Stimulated activated CD4-positive, alpha-beta T cell treated with anti-CD3 and anti-CD28 coated beads, Interleukin-2, amount 100 ng/mL, for 4 hours (primary cell): ENCODE results near the gene BICRA.
"Not testable (repeated sequence)": the region's sequence is repeated elsewhere in the genome, so short reads cannot be mapped to it uniquely, and the experiment has no call there.

Experiments used
- DNase-seq: peaks from one replicate; pipeline ENCODE4 v3.0.0-alpha.2; 2020; ENCODE audit warnings: low read depth

The BICRA gene

DNA sequence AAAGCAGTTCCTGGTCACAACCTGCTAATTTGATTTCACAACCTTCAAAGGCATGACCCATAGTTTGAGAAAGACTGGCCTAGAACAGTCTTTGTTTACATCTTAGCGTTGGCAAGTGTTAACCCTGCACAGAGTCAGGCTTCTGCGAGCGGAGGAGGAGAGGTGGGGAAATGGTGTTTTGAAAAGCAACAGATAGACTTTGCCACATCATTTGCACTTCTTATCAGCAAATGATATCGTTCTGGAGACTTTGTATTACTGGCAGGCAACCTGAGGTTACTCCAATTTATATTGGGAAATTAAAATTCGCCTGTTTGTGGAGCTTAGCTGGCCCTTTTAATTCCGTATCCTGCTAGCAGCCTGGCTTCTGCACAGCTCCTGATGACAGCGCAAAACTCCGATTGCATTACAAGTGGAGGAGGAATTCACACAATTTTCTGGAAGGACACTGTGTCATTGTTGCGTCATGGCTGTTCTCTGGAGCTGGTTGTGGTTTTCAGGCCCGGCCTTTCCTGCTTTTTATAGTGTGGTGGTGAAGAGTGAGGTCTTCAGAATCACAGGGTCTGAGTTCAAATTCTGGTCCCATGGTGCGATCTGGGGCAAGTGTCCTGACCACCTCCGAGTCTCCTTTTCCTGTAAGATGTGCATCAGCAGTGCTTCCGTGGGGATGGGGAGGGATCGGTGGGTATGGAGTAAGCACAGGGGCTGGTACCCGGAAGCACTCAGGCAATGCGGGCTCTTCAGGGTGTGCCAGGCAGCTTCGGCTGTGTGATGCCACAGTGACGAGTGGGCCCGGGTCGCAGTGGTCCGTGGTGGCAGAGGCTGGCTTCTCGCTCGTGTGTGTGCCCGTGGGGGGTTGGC, 55.2 kb downstream of the BICRA start:
- DNase-seq: no peak

DNA sequence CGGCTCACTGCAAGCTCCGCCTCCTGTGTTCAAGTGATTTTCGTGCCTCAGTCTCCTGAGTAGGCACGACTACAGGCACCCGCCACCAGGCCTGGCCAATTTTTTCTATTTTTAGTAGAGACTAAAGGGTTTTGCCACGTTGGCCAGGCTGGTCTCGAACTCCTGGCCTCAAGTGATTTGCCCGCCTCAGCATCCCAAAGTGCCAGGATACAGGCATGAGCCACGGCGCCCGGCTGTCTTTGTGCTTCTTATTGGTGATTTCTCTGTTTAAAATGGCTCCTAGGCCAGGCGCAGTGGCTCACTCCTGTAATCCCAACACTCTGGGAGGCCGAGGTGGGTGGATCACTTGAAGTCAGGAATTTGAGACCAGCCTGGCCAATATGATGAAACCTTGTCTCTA, 59.6 kb downstream of the BICRA start:
- DNase-seq: not testable (repeated sequence)

DNA sequence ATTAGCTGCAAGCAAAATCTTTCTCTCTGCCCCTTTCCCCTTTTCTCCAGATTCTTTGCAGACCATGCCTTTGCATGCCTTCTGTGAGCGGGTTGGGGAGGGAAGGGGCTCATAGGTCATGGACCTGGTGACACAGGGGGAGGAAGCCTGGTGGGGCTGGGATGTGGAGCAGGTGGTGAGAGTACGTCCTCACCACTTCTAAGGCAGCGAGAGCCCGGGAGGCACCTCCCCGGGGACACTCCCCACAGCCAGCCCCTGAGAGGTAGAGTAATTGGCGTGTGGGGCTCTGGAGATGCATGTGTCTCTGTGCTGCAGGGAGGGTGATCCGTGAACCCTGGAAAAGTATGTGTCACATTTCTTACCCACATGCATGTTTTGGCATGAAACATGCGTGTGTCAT, 61.8 kb downstream of the BICRA start:
- DNase-seq: no peak

DNA sequence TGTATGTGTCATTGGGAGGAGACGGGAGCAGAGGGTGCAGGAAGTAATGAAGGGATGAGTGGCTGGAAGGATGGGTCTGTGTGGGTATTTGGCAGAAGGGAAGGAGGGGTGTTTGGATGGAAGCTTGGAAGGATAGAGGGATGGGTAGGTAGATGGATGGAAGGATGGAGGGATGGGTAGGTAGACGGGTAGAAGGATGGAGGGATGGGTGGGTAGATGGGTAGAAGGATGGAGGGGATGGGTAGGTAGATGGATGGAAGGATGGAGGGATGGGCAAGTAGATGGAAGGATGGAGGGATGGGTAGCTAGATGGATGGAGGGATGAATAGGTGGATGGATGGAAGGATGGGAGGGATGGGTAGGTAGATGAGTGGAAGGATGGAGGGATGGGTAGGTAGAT, 62.6 kb downstream of the BICRA start:
- no peak for DNase-seq

DNA sequence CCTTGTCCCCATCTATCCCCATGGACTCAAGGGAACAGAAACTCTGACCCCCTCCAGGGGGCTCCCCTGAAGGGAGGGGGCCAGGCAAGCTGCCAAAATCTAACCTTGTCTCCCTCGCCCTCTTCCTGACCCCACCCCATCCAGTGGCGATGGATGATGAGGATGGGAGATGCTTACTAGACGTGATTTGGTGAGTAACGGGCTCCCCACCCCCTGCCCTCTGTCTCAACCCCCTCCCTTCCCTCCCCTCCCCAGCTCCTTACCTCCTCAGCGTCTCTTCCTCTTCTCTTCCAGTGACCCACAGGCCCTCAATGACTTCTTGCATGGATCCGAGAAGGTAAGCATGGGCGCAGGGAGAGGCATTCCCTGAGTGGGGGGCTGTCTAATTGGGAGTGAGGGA, 64.5 kb downstream of the BICRA start:
- no peak for DNase-seq

DNA sequence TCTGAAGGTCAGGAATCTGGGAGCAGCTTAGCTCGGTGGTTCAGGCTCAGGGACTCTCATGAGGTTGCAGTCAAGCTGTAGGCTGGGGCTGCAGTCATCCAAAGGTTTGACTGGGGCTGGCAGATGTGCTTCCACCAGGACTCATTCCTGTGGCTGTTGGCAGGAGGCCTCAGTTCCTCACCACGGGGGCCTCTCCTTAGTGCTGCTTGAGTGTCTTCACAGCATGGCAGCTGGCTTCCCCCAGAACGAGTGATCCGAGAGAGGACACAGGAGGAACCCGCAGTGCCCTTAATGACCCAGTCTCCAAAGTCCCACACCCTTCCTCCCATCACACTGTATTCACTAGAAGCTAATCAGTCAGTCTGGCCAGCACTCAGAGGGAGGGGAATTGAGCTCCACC, 65.6 kb downstream of the BICRA start:
- DNase-seq: no peak

DNA sequence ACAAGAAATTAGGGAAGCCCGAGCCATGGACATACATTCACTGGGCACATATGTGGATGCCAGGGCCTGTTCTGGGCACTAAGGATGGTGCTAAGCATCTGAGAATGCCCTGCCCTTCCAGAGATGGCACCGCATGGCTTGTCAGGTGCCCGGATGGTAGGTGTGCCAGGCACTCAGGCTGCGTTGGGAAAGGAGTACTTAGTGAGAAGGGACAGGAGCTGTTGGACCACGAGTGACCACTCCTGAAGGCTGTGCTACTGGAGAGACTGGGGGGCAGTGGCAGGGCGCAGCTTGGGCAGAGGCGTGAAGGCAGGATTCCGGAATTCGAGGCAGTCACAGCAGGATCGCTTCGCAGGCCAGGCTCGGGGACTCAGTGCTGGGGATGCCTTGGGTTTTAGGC, 66.3 kb downstream of the BICRA start:
- DNase-seq: no peak

GRCh38 chr19:47675859-47676258, 66.9 kb downstream of the BICRA start:
- DNase-seq: no peak

DNA sequence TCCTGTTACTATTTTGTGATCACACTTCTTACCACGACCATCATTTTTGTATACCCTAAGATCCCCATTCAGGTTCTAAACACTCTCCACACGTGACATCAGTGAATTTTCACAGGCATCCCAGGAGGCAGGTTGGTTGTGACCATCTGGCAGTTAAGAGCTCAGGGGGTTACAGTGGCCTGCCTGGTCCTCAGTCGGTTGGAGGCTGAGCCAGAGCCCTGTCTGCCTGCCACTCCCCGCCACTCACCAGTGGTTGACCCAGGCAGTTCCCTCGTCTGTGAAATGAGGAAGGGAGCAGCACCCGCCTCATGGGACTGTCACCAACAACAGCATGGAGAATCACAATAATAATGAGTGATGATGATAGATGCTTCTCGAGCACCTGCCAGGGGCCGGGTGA, 67.9 kb downstream of the BICRA start:
- DNase-seq: no peak

GRCh38 chr19:47679251-47679900, 70.4 kb downstream of the BICRA start:
- DNase-seq: no peak

DNA sequence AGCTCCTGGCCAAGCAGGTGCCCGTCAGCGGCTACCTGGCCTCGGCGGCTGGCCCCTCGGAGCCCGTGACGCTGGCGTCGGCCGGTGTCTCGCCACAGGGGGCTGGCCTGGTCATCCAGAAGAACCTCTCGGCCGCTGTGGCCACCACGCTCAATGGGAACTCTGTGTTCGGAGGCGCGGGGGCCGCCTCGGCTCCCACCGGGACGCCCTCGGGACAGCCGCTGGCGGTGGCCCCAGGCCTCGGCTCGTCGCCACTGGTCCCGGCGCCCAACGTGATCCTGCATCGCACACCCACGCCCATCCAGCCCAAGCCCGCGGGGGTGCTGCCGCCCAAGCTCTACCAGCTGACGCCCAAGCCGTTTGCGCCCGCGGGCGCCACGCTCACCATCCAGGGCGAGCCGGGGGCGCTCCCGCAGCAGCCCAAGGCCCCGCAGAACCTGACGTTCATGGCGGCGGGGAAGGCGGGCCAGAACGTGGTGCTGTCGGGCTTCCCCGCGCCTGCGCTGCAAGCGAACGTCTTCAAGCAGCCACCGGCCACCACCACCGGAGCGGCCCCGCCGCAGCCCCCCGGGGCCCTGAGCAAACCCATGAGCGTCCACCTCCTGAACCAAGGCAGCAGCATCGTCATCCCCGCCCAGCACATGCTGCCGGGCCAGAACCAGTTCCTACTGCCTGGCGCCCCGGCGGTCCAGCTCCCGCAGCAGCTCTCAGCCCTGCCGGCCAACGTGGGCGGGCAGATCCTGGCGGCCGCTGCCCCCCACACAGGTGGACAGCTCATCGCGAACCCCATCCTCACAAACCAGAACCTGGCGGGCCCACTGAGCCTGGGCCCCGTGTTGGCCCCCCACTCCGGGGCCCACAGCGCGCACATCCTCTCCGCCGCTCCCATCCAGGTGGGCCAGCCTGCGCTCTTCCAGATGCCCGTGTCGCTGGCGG, 71.3 kb downstream of the BICRA start:
- DNase-seq: no peak

DNA sequence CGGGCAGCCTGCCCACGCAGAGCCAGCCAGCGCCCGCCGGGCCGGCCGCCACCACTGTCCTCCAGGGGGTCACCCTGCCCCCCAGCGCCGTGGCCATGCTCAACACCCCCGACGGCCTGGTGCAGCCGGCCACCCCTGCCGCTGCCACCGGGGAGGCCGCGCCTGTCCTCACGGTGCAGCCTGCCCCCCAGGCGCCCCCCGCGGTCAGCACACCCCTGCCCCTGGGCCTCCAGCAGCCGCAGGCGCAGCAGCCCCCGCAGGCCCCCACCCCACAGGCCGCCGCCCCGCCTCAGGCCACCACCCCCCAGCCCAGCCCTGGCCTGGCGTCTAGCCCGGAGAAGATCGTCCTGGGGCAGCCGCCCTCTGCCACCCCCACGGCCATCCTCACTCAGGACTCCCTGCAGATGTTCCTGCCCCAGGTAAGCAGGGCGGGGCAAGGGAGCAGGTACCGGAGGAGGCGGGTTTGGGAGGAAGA, 72.0 kb downstream of the BICRA start:
- DNase-seq: no peak

- DNase-seq: no peak
Measured at GRCh38 chr19:47681388-47681787, 72.5 kb downstream of the BICRA start.

DNA sequence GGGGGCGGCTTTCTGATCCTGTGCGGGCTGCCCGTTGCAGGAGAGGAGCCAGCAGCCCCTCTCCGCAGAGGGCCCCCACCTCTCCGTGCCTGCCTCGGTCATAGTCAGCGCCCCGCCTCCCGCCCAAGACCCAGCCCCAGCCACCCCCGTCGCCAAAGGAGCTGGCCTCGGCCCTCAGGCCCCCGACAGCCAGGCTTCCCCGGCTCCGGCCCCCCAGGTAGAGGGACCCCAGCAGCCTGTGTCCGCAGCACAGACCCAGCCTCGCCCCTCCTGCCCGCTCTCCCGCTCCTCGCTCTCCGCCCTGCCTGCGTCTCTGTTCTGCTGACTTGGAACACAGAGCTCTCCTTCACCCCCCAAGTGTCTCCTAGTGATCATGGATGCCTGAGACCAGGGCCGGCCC, 73.0 kb downstream of the BICRA start:
- DNase-seq: no peak

DNA sequence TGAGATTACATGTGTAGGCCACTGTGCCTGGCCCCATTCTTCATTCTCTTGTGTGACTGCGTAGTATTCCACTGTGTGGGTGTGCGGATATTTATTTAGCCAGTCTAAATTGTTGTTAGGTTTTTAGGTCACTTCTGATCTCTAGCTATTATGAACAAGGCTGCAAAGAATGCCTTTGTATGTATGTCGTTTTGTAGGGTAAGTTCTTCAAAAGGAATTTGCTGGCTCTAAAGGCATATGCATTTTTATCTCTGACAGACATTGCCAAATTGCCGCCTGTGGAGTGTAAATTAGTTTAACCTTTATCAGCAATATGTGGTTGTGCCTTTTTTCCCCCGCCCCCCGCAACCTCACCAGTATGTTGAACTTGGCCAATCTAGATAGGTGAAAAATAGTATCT, 74.0 kb downstream of the BICRA start:
- DNase-seq: no peak

DNA sequence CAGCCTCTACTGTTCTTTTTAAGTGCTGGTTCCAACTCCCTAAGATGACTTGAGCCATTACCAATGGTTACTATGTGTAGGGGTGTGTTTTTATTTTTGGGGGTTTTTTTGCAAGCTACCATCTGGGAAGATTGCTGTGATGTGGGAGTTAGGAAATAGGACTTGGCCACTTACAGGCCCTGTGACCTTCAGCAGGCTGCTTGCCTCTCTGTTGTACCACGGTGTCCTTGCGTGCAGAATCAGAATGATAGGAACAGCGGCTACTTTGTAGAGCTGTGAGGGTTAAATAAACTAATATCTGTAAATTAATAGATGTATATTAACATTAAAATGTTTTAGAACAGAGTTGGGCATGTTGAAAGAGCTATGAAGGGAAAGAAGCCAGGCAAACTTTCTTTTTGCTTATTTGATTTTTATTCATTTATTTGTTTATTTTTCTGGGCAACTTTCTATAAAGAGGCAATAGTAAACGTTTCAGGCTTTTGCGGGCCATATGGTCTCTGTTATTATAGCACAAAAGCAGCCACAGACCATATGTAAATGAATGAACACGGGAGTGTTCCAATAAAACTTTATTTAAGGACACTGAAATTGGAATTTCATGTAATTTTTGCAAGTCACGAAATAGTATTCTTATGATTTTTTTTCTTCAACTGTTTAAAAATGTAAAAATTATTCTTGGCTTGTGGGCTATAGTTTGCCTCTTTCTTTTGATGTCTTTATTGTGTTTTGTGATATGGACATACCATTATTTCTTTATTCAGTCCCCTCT, 77.9 kb downstream of the BICRA start:
- DNase-seq: no peak

GRCh38 chr19:47687906-47688305, 79.0 kb downstream of the BICRA start:
- DNase-seq: no peak

DNA sequence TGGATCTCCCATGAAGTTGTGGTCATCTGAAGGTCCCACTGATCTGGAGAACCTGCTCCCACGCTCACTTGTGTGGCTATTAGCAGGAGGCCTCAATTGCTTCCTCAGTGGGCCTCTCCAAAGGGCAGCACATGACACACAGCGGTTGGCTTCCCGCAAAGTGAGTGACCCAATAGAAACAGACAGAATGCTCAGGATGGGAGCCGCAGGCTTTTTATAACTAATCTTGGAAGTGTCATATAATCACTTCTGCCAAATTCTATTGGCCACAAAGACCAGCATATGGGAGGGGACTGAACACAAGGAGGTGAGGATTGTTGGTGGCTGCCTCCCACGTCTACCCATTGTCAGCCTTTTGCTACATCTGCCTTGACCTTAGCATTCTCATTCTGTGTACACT, 82.2 kb downstream of the BICRA start:
- no peak for DNase-seq

DNA sequence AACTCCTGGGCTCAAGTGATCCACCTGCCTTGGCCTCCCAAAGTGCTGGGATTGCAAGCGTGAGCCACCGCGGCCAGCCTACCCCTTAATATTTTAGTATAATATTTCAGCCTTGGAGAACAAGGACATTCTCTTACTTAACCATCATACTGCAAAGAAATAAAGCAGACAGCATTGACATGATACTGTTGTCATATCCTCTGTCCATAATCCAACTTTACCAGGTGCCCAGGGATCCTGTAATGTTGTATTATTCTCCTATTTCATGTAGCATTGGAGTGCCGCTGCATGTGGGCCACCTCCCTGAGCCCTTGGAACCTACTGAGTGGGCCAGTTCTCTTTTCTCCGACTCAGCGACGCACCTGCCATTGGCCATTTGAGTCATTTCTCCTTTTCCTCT, 82.8 kb downstream of the BICRA start:
- no peak for DNase-seq

DNA sequence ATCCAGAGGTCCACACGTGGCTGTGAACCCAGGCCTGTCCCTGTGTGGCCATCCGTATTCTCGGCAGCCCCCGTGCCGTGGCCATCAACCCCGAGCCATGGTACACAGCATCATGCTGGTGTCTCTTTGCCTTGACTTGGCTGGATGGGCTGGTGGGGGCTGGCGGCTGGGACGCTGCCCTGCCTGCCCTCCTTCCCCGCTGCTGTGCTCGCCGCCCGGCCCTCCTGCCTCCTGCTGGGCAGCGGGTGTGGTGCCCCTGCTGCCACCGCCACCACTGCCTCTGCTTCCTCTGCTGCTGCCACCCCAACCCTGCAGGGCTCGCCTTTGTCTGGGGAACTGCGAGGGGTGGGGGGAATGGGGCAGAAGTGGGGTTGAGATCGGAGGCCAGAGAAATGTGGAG, 84.6 kb downstream of the BICRA start:
- DNase-seq: no peak

DNA sequence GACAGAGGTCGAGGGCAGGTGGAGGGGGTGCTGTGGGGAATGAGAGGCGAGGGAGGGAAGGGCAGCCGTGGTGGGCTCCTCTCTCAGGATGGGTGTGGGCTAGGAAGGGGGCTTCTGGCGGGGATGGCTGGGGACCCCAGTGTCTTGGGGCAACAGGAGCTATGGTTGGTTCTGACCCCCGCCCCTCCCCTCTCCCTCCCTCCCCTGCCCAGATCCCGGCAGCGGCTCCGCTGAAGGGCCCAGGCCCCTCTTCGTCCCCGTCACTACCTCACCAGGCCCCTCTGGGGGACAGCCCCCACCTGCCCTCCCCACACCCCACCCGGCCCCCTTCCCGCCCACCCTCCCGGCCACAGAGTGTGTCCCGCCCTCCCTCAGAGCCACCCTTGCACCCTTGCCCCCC, 85.0 kb downstream of the BICRA start:
- no peak for DNase-seq
